ENCODE measurements around the gene ADISSP. TPM values are rescaled to one million over a fixed set of nuclear protein-coding genes. Genes with fewer than 3 reads are reported as not detected.

Gene ADISSP
- total RNA-seq = 86.0 and 93.0 TPM in 2 replicates
- long read RNA-seq, partial matches to known transcripts = 0 of 2 reads
- long read RNA-seq, other reads (novel, unspliced or antisense) = 0 of 2 reads

DNA sequence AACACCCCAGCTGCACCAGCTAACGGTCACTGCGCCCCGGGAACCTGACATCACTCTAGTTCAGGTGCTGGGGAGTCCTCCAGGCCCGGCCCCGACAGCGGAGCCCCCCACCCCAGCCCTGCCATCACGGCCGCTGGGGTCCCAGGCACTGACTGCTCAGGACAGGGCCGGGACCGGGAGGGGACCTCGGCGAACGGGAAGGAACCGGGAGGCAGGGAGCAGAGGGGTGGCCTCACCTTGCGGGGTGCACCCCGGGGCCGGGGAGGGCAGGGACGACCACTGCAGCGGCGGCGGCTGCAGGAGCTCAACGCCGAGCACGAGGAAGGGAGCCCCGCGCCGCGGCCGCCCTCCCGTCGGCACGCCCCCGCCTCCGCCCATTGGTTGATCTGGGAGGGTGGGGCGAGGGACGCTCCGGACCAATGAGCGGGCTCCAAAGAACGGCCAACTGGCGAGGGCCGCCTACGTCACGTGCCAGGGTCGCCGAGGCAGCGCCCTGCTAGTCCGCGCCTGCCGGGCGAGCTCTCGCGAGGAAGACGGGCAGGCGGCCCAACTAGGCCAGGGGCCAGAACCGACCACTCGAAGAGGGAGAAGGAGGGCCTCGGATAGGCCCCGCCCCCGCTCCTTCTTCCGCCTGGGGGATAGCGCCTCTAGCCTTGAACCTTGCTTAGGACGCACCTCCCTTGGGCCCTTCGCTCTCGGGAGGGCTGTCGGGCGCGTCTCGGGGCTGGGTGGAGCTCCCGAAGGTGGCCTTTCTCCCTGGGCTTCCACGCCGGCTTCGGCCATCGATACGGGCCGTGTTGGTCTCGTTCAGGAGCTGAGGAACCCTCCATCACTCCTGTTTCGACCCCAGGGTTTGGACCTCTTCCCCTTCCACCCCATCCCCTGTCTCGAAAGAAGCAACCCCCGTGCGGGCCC, at the start of gene ADISSP:
Gene ADISSP (minus strand): TSS at position 327 of the 915 bp plus-strand sequence. CDS start 7,653 bp downstream, outside the sequence.
- Mint-ChIP-seq H3K27ac (ENCODE audit: unreplicated experiment) (peak within 1 kb of the TSS; percentile 99), H3K4me3 (peak within 1 kb of the TSS; percentile 95), H3K4me1 (peaks cover 36% of the 10 kb centered on the region), H3K36me3 (ENCODE audit: low read depth) (no peaks in the 10 kb centered on the region), H3K9me3 (no peaks in the 10 kb centered on the region), H3K27me3 (ENCODE audit: low read depth) (peaks cover 5% of the 10 kb centered on the region)
- TF ChIP-seq, protein P1, sequence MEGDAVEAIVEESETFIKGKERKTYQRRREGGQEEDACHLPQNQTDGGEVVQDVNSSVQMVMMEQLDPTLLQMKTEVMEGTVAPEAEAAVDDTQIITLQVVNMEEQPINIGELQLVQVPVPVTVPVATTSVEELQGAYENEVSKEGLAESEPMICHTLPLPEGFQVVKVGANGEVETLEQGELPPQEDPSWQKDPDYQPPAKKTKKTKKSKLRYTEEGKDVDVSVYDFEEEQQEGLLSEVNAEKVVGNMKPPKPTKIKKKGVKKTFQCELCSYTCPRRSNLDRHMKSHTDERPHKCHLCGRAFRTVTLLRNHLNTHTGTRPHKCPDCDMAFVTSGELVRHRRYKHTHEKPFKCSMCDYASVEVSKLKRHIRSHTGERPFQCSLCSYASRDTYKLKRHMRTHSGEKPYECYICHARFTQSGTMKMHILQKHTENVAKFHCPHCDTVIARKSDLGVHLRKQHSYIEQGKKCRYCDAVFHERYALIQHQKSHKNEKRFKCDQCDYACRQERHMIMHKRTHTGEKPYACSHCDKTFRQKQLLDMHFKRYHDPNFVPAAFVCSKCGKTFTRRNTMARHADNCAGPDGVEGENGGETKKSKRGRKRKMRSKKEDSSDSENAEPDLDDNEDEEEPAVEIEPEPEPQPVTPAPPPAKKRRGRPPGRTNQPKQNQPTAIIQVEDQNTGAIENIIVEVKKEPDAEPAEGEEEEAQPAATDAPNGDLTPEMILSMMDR (conservative IDR thresholded peaks at IDR 0.05) = no peak
- peak; percentile 92 for DNase-seq (ENCODE audit: low read depth, low spot score)

DNA sequence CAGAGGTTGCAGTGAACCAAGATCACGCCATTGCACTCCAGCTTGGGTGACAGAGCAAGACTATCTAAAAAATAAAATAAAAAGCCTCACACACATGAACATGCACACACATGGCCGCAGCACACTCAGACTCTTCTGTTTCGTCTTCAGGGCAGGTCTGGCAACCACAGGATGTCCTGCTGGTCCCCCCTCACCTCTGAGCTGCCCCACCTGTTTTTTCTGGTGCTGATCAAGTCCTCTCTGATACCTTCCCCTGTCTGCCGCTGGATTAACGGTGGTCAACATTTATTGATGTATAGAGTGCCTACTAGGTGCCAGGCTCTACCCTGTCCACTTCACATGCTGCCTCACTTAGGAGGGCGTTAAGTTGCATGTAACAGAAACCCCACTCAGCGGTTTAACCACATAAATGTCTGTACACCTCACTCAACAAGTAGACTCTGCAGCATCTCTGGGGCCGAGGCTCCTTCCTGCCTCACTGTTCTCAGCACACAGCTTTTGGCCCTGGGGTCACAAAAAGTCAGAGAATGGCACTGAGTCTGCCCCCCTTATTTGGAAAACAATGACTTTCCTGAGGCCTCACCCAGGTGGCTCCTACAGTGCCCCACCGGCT, 48.3 kb upstream of the ADISSP start:
- DNase-seq (ENCODE audit: low read depth, low spot score) = no peak
- TF ChIP-seq, protein P1 (conservative IDR thresholded peaks at IDR 0.05) = no peak
- H3K27me3 Mint-ChIP-seq (ENCODE audit: low read depth) = no peaks in the 10 kb centered on the region
- no peak overlapping the region for H3K4me3 Mint-ChIP-seq
- H3K9me3 Mint-ChIP-seq = no peaks in the 10 kb centered on the region
- no peaks in the 10 kb centered on the region for H3K36me3 Mint-ChIP-seq (ENCODE audit: low read depth)
- H3K27ac Mint-ChIP-seq (ENCODE audit: unreplicated experiment) = no peak overlapping the region
- H3K4me1 Mint-ChIP-seq = peaks cover 28% of the 10 kb centered on the region

DNA sequence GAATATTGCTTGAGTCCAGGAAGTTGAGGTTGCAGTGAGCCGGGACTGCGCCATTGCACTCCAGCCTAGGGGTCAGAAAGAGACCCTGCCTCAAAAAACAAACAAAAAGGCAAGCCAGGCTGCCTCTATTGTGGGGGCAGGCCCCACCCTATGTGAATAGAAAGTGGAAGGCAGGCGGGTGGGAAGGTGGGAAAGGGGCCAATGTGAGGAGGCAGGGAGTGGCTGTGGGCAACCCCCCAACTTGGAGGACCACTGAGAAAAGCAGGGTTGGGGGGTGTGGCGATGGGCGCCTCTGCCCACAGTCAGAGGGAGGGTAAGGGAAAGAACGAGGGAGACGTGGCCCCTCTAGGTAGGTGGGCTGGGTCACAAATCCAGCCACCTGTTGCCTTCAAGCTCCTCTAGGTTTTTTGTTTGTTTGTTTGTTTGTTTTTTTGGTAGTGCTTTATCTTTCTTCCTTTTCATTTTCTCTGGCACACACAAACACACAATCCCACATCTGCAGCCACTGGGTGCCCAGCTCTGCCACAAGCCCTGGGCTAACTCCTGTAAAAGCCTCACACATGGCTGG, 47.5 kb upstream of the ADISSP start:
- Mint-ChIP-seq H3K27ac (ENCODE audit: unreplicated experiment) (no peak overlapping the region), H3K36me3 (ENCODE audit: low read depth) (no peaks in the 10 kb centered on the region), H3K4me1 (peaks cover 25% of the 10 kb centered on the region), H3K27me3 (ENCODE audit: low read depth) (no peaks in the 10 kb centered on the region), H3K4me3 (no peak overlapping the region), H3K9me3 (no peaks in the 10 kb centered on the region)
- TF ChIP-seq, protein P1 (conservative IDR thresholded peaks at IDR 0.05) = no peak
- no peak for DNase-seq (ENCODE audit: low read depth, low spot score)

DNA sequence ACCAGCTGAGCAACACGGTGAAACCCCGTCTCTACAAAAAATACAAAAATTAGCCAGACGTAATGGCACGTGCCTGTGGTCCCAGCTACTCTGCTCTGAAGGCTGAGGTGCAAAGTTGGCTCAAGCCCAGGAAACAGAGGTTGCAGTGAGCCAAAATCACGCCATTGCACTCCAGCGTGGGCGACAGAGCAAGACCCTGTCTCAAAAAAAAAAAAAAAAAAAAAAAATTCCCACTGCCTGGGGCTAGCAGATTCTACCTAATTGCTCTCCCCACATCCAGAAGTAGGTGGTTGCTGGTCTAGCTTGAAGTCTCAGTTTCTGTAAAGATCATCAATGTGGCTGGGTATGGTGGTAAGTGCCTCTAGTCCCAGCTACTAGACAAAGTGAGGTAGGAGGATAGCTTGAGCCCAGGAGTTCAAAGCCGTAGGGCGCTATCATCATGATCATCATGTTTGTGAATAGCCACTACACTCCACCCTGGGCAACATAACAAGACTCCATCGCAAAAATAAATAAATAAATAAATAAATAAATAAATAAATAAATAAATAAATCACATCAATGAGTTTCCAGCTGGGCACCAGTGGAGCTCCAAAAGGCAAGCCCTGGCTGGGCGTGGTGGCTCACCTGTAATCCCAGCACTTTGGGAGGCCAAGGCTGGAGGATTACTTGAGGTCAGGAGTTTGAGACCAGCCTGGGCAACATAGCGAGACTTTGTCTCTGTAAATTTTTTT, 46.5 kb upstream of the ADISSP start:
- Mint-ChIP-seq H3K36me3 (ENCODE audit: low read depth) (no peaks in the 10 kb centered on the region), H3K4me3 (no peak overlapping the region), H3K27me3 (ENCODE audit: low read depth) (no peaks in the 10 kb centered on the region), H3K9me3 (no peaks in the 10 kb centered on the region), H3K4me1 (peaks cover 21% of the 10 kb centered on the region), H3K27ac (ENCODE audit: unreplicated experiment) (no peak overlapping the region)
- TF ChIP-seq, protein P1 (conservative IDR thresholded peaks at IDR 0.05) = no peak
- DNase-seq (ENCODE audit: low read depth, low spot score) = no peak
